A549 (cell line): ENCODE measurements around the gene RINL. TPM values are rescaled to one million over a fixed set of nuclear protein-coding genes. Genes with fewer than 3 reads are reported as not detected.
A peak's percentile ranks its signal among the peaks of the same experiment; 100 is the strongest.

Experiments used
- ATAC-seq, 2 experiments: fragments of 200-7000 bp in 1 of 2; fragments of >200 bp in 1 of 2; cut with Nextera tagmentation in 1 of 2; cut with Tn5 transposase in 1 of 2; 3 replicates each; pipeline versions ENCODE4 v1.8.0 to v1.9.1; 2018 to 2020; ENCODE audit warnings: mild to moderate bottlenecking in 1 of 2, moderate library complexity in 1 of 2
- CTCF ChIA-PET: fragments of 300-600 bp; sonication (Branson Sonifier 250); formaldehyde crosslinking; extraction: SDS; loops from one replicate; lab custom pipeline; 2021; ENCODE audit warnings: antibody characterized with exemption, inconsistent platforms; lab: Yijun Ruan, JAX
- POLR2A ChIA-PET: fragments of 350-600 bp; formaldehyde crosslinking; extraction: SDS; loops from one replicate; lab custom pipeline; 2021; ENCODE audit warnings: antibody characterized with exemption, inconsistent platforms; lab: Yijun Ruan, JAX
- DNase-seq, 2 experiments: peaks; one replicate each; pipeline versions ENCODE4 v3.0.0 to v3.0.0-alpha.2; 2011 to 2016; ENCODE audit warnings: low read depth in 1 of 2, low spot score in 1 of 2
- FAIRE-seq: peaks from 2 replicates; lab custom pipeline; 2011; peaks lifted over from hg19 to GRCh38; lab: Jason Lieb, UNC
- H3K27ac ChIP-seq, 2 experiments: fragments of >200 bp; sonication (Bioruptor Twin); formaldehyde crosslinking; 3 replicates each; pipeline ENCODE4 v1.5.1; 2016 to 2017
- H3K4me1 ChIP-seq: fragments of >200 bp; sonication (Bioruptor Twin); formaldehyde crosslinking; 3 replicates; pipeline ENCODE4 v1.6.1; 2016
- H3K4me2 ChIP-seq: fragments of >200 bp; sonication (Bioruptor Twin); formaldehyde crosslinking; 3 replicates; pipeline ENCODE4 v1.6.1; 2016
- H3K4me3 ChIP-seq: fragments of >200 bp; sonication (Bioruptor Twin); formaldehyde crosslinking; 3 replicates; pipeline ENCODE4 v1.5.1; 2016
- H3K9me3 ChIP-seq: fragments of >200 bp; sonication (Bioruptor Twin); formaldehyde crosslinking; 3 replicates; pipeline ENCODE4 v1.6.1; 2016
- CBX2 ChIP-seq: fragments of 200-600 bp; sonication (generic); IDR thresholded peaks from 2 replicates; pipeline ENCODE4 v1.6.1; 2016; ENCODE audit warnings: low read depth, mild to moderate bottlenecking, borderline replicate concordance
- CHD2 ChIP-seq: fragments of 150-350 bp; IDR thresholded peaks from 2 replicates; pipeline ENCODE4 v1.6.1; 2014; ENCODE audit warnings: low read length; ENCODE audit not compliant: partially characterized antibody
- CHD4 ChIP-seq: fragments of 200-600 bp; sonication (generic); IDR thresholded peaks from 2 replicates; pipeline ENCODE4 v1.6.1; 2016; ENCODE audit warnings: antibody characterized with exemption, mild to moderate bottlenecking, borderline replicate concordance
- EHMT2 ChIP-seq: fragments of 200-600 bp; sonication (generic); IDR thresholded peaks from 2 replicates; pipeline ENCODE4 v1.6.1; 2016; ENCODE audit warnings: antibody characterized with exemption, low read depth, mild to moderate bottlenecking, moderate library complexity
- ESRRA ChIP-seq: fragments of 150-350 bp; IDR thresholded peaks from 2 replicates; pipeline ENCODE4 v1.6.1; 2014; ENCODE audit warnings: mild to moderate bottlenecking, low read length, borderline replicate concordance
- FOSL2 ChIP-seq, 2 experiments: fragments of 450-650 bp in 1 of 2; fragments of >200 bp in 1 of 2; sonication (Bioruptor Twin) in 1 of 2; formaldehyde crosslinking; IDR thresholded peaks; 2 replicates each; pipeline versions ENCODE4 v1.5.0 to v1.6.1; 2016 to 2020; ENCODE audit warnings: mild to moderate bottlenecking in 1 of 2, moderate library complexity in 1 of 2
- HOXA7 ChIP-seq: fragments of 250-450 bp; sonication (Bioruptor Pico); IDR thresholded peaks from 2 replicates; pipeline ENCODE4 v1.5.0; 2020; ENCODE audit warnings: mild to moderate bottlenecking, moderate library complexity
- HOXB13 ChIP-seq: fragments of 250-450 bp; sonication (Bioruptor Pico); IDR thresholded peaks from 2 replicates; pipeline ENCODE4 v1.5.0; 2020; ENCODE audit warnings: low read depth, mild to moderate bottlenecking, moderate library complexity
- JUNB ChIP-seq: fragments of >200 bp; sonication (Bioruptor Twin); formaldehyde crosslinking; IDR thresholded peaks from 2 replicates; pipeline ENCODE4 v1.6.1; 2016
- KDM1A ChIP-seq: fragments of 200-600 bp; sonication (generic); IDR thresholded peaks from 2 replicates; pipeline ENCODE4 v1.6.1; 2016; ENCODE audit warnings: low read depth, mild to moderate bottlenecking
- KDM5A ChIP-seq: fragments of 200-600 bp; sonication (generic); IDR thresholded peaks from 2 replicates; pipeline ENCODE4 v1.6.1; 2016; ENCODE audit warnings: antibody characterized with exemption, mild to moderate bottlenecking
- MAZ ChIP-seq: fragments of 150-350 bp; IDR thresholded peaks from 2 replicates; pipeline ENCODE4 v1.6.1; 2014; ENCODE audit warnings: antibody characterized with exemption, low read depth, low read length, borderline replicate concordance
- NFE2L2 ChIP-seq: fragments of 150-350 bp; conservative IDR thresholded peaks from 2 replicates; pipeline ENCODE4 v1.6.1; 2014; ENCODE audit warnings: low read length
- NPAS2 ChIP-seq: fragments of 250-450 bp; sonication (Bioruptor Pico); IDR thresholded peaks from 2 replicates; pipeline ENCODE4 v1.8.0; 2022; ENCODE audit warnings: mild to moderate bottlenecking, moderate library complexity, borderline replicate concordance
- NR3C1 ChIP-seq: fragments of >200 bp; sonication (Bioruptor Twin); formaldehyde crosslinking; IDR thresholded peaks from 3 replicates; pipeline ENCODE4 v1.6.1; 2017
- POLR2A ChIP-seq: IDR thresholded peaks from 2 replicates; pipeline ENCODE4 v1.6.1; 2012; ENCODE audit warnings: mild to moderate bottlenecking, low read length
- RFX5 ChIP-seq: fragments of 450-650 bp; IDR thresholded peaks from 2 replicates; pipeline ENCODE4 v1.7.1; 2014; ENCODE audit warnings: antibody characterized with exemption, mild to moderate bottlenecking, moderate library complexity
- TP53 ChIP-seq: fragments of 250-450 bp; sonication (Bioruptor Pico); IDR thresholded peaks from 2 replicates; pipeline ENCODE4 v1.5.0; 2021; ENCODE audit warnings: mild to moderate bottlenecking, moderate library complexity
- ZNF302 ChIP-seq: fragments of 250-450 bp; sonication (Bioruptor Pico); IDR thresholded peaks from 2 replicates; pipeline ENCODE4 v1.9.0; 2021; ENCODE audit warnings: inconsistent platforms, mild to moderate bottlenecking, moderate library complexity
- WGBS: methylation state at CpG from one replicate; pipeline ENCODE4 v1.1.6; 2017; ENCODE audit errors: missing lambda C conversion rate; 5-methylcytosine and 5-hydroxymethylcytosine counted together
- polyA minus RNA-seq: library from RNA; depleted of rRNA, polyadenylated mRNA; stranded (reverse); fragments of >200 nt; gene quantifications from 2 replicates; pipeline ENCODE4 v1.2.3, GENCODE V29; 2011; rRNA and poly(A)+ RNA removed
- polyA plus RNA-seq, 4 experiments: library from polyadenylated mRNA; depleted of rRNA in 3 of 4; stranded (reverse); fragments of >200 nt; fragmentation: RNase III in 1 of 4; extraction: RNeasy Plus Mini Kit Qiagen cat#74134 plus additional on column Dnase treatment in 1 of 4; gene quantifications; 2 replicates in 3 of 4; 3 replicates in 1 of 4; pipeline ENCODE4 v1.2.3, GENCODE V29; 2011 to 2017

The RINL gene, protein sequence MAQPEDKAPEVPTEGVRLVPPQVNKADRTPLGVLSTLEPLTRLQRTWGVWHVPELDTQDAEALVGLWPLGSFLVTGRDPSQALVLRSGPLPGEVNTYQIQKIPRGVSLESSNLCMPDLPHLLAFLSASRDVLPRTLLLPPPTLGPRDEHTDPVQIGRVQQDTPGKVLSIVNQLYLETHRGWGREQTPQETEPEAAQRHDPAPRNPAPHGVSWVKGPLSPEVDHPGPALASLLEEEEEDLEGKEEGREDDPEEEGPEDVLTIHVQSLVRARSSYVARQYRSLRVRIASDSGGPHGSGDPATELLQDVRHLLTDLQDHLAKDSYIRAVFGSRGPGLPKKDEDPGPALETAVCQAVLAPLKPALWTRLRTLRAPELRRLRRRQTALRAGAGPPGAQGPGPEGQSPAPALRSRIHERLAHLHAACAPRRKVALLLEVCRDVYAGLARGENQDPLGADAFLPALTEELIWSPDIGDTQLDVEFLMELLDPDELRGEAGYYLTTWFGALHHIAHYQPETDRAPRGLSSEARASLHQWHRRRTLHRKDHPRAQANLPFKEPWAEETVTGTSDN
- polyA plus RNA-seq (2011; rRNA removed) (6.3 and 6.6 TPM in 2 replicates), polyA plus RNA-seq (2017; fragmentation: RNase III; extraction: RNeasy Plus Mini Kit Qiagen cat#74134 plus additional on column Dnase treatment) (2.9 to 3.5 TPM (median 3.1 TPM) in 3 replicates), polyA minus RNA-seq (4.3 and 5.2 TPM in 2 replicates)
- polyA plus RNA-seq (2012; cell fraction: cytosol; rRNA removed): 3.6 and 3.7 TPM in 2 replicates
- 2.1 and 2.8 TPM in 2 replicates for polyA plus RNA-seq (2012; cell fraction: nucleus; rRNA removed)

DNA sequence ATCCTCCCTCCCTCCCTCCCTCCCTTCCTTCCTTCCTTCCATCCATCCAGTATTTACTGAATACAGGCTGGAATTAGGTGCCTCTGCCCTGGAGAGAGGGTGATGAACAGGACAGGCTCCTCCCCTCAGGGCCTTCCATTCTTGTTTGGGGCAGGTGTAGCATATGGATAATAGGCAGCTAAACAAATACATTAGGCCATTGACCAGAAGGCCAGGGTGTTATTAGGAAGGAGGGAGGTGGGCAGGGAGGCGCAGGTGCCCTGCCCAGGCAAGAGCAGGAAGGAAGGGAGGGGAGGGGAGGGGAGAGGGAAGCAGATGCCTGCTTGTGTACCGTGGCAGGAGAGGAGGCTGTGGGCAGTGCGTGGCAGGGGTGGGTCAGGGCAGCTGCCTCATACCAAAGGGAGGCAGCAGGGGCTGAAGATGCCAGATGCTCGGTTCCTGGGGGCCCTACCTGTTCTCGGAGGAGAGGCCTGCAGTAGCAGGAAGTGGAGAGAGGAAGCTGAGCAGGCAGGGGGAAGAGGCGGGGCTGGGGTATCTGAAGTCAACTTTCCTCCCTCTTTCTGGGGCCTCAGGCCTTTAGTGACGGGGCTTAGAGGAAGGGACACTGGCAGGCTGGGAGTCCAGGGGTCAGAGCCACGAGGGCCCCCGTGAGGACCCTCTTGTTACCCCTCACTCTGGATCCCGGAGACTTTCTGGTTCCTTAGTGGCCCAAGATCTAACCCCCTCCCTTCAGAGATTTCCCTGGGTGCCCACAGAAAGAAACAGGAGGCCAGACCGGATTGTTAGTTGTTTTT lies at the start of gene RINL:
Gene RINL (minus strand): TSS at position 495 of the 794 bp plus-strand sequence. CDS start 1,533 bp downstream, outside the sequence.
- CTCF ChIA-PET: interaction anchor here (0.5 to 31.8 kb wide), 17 partner anchors 4 to 1383 kb away, joined by 3 to 652 read pairs (median 4); partner anchors contain the start of genes FAM98C, MRPS12, RINL and SARS2
- 61% methylated on average over 11 of the region's 11 CpGs for WGBS
- no peak for DNase-seq

GRCh38 chr19:38924388-38924787 lies 46.3 kb upstream of the RINL start:
- ATAC-seq (no peak), DNase-seq (no peak), FAIRE-seq (no peak)
- WGBS: 93% methylated on average over 7 of the region's 7 CpGs
- CTCF ChIA-PET: interaction anchor here (0.6 to 2.3 kb wide), 13 partner anchors 9 to 522 kb away, joined by 3 to 8 read pairs (median 3); partner anchors contain the start of gene FAM98C
- TF ChIP-seq POLR2A (no peak), HOXB13 (CRISPR knock-in tag) (no peak), MAZ (no peak), CHD2 (no peak), EHMT2 (no peak), KDM1A (no peak), NPAS2 (CRISPR knock-in tag) (no peak)
- no peaks in the 10 kb centered on the region for H3K9me3 ChIP-seq
- H3K27ac ChIP-seq: no peak overlapping the region
- POLR2A ChIA-PET: interaction anchor here (0.8 to 1.0 kb wide), 2 partner anchors 75 to 277 kb away, joined by 3 to 4 read pairs; no protein-coding TSS in a partner anchor
- H3K4me1 ChIP-seq: peaks cover 4% of the 10 kb centered on the region; the same call in 2 of the 3 replicates
- H3K4me2 ChIP-seq: no peak overlapping the region
- no peak overlapping the region for H3K4me3 ChIP-seq

More for the DNA sequence above, at the start of gene RINL:
- ATAC-seq (peak; percentile 17 to 20; a peak in 4 of 6 replicates), FAIRE-seq (no peak)
- Histone ChIP-seq H3K4me1 (peaks cover 4% of the 10 kb centered on the region; the same call in 2 of the 3 replicates), H3K4me3 (no peak within 1 kb of the TSS), H3K27ac (peak within 1 kb of the TSS; percentile 28 to 63), H3K4me2 (no peak within 1 kb of the TSS), H3K9me3 (no peaks in the 10 kb centered on the region)
- no peak for TF ChIP-seq KDM5A
- TF ChIP-seq CHD2: no peak
- TF ChIP-seq FOSL2 (IDR thresholded peaks at IDR 0.05): no peak
- TF ChIP-seq FOSL2 (CRISPR knock-in tag; IDR thresholded peaks at IDR 0.05): no peak
- no peak for TF ChIP-seq HOXA7 (CRISPR knock-in tag)
- no peak for TF ChIP-seq ESRRA
- POLR2A ChIA-PET: no interaction called here

GRCh38 chr19:38922482-38922881 lies 44.4 kb upstream of the RINL start:
- TF ChIP-seq TP53 (no peak), NFE2L2 (no peak), NPAS2 (CRISPR knock-in tag) (no peak), CBX2 (no peak), NR3C1 (no peak), KDM1A (no peak), RFX5 (no peak), CHD4 (no peak), JUNB (no peak), ZNF302 (no peak)
- TF ChIP-seq, all 56 proteins: peak for 0
- no peak overlapping the region for H3K4me2 ChIP-seq
- no peak overlapping the region for H3K4me3 ChIP-seq
- H3K27ac ChIP-seq: no peak overlapping the region
- DNase-seq (no peak), FAIRE-seq (no peak), ATAC-seq (no peak)
- no peaks in the 10 kb centered on the region for H3K9me3 ChIP-seq
- CTCF ChIA-PET: interaction anchor here (0.7 to 2.2 kb wide), 3 partner anchors 9 to 456 kb away, joined by 3 to 28 read pairs (median 3); partner anchors contain the start of genes MRPS12 and SARS2
- H3K4me1 ChIP-seq: 0 out of 3 replicates have a peak, but pooled peaks cover 5% of the 10 kb centered on the region
- POLR2A ChIA-PET: no interaction called here
- WGBS: 92% methylated on average over 5 of the region's 5 CpGs
